ENCODE measurements around the gene NBAS. TPM values are rescaled to one million over a fixed set of nuclear protein-coding genes. Genes with fewer than 3 reads are reported as not detected.
"Not testable (repeated sequence)": the region's sequence is repeated elsewhere in the genome, so short reads cannot be mapped to it uniquely, and the experiment has no call there.

The NBAS gene
- total RNA-seq, 1 donor from 2014 or later: 126 TPM

- H3K9ac ChIP-seq (ENCODE audit: low read depth in 1 of 3, low read length in 3 of 3): no peak overlapping the region
- H3K4me1 ChIP-seq (ENCODE audit: control insufficient read depth in 3 of 3, insufficient read depth in 3 of 3, low read length in 3 of 3): no peaks in the 10 kb centered on the region
- H3K4me3 ChIP-seq (ENCODE audit: low read length in 3 of 3): no peak overlapping the region
- H3K36me3 ChIP-seq (ENCODE audit: control insufficient read depth in 3 of 3, insufficient read depth in 3 of 3, low read length in 3 of 3): peaks cover 13 to 15% (median 14%) of the 10 kb centered on the region in 3 donors
- H3K27ac ChIP-seq (ENCODE audit: low read depth, low read length): no peak overlapping the region
- peaks cover 0 to 3% (median 0%) of the 10 kb centered on the region in 3 donors for H3K9me3 ChIP-seq (ENCODE audit: control insufficient read depth in 3 of 3, low read length in 3 of 3)
- H3K27me3 ChIP-seq (ENCODE audit: control insufficient read depth in 3 of 3, insufficient read depth in 3 of 3, low read length in 3 of 3): no peaks in the 10 kb centered on the region
Observed at GRCh38 chr2:15230599-15231192, 330.4 kb downstream of the NBAS start.

- no peaks in the 10 kb centered on the region for H3K4me1 ChIP-seq (ENCODE audit: control insufficient read depth in 3 of 3, insufficient read depth in 3 of 3, low read length in 3 of 3)
- peaks cover 0 to 11% (median 8%) of the 10 kb centered on the region in 3 donors for H3K36me3 ChIP-seq (ENCODE audit: control insufficient read depth in 3 of 3, insufficient read depth in 3 of 3, low read length in 3 of 3)
- no peak overlapping the region for H3K9ac ChIP-seq (ENCODE audit: low read depth in 1 of 3, low read length in 3 of 3)
- no peaks in the 10 kb centered on the region for H3K27me3 ChIP-seq (ENCODE audit: control insufficient read depth in 3 of 3, insufficient read depth in 3 of 3, low read length in 3 of 3)
- peaks cover 0 to 3% (median 0%) of the 10 kb centered on the region in 3 donors for H3K9me3 ChIP-seq (ENCODE audit: control insufficient read depth in 3 of 3, low read length in 3 of 3)
- no peak overlapping the region for H3K27ac ChIP-seq (ENCODE audit: low read depth, low read length)
- H3K4me3 ChIP-seq (ENCODE audit: low read length in 3 of 3): no peak overlapping the region
Observed at GRCh38 chr2:15226661-15227060, 334.5 kb downstream of the NBAS start.

GRCh38 chr2:15225131-15225530, 336.0 kb downstream of the NBAS start:
- H3K9ac ChIP-seq (ENCODE audit: low read depth in 1 of 3, low read length in 3 of 3): no peak overlapping the region
- H3K27me3 ChIP-seq (ENCODE audit: control insufficient read depth in 3 of 3, insufficient read depth in 3 of 3, low read length in 3 of 3): no peaks in the 10 kb centered on the region
- no peak overlapping the region for H3K4me3 ChIP-seq (ENCODE audit: low read length in 3 of 3)
- peaks cover 0 to 3% (median 0%) of the 10 kb centered on the region in 3 donors for H3K9me3 ChIP-seq (ENCODE audit: control insufficient read depth in 3 of 3, low read length in 3 of 3)
- no peaks in the 10 kb centered on the region for H3K4me1 ChIP-seq (ENCODE audit: control insufficient read depth in 3 of 3, insufficient read depth in 3 of 3, low read length in 3 of 3)
- peaks cover 0 to 6% (median 0%) of the 10 kb centered on the region in 3 donors for H3K36me3 ChIP-seq (ENCODE audit: control insufficient read depth in 3 of 3, insufficient read depth in 3 of 3, low read length in 3 of 3)
- H3K27ac ChIP-seq (ENCODE audit: low read depth, low read length): no peak overlapping the region

DNA sequence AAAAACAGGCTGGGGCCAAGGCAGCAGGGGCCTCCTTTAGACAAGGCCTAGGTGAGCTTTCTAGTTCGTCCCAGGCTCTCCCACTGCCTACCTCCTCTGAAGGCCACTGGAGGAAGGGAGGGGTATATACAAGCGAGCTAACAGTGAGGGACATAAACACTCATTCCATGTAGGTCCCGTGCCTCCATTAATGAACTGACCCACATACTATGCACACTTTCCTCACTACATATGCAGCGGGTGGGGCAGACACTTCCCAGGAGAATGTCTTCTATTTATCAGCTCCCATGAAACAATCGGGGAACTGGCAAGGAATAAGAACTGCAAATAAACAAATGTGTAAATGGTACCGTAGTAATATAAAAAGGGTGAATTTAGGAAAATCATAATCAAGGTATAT, 336.5 kb downstream of the NBAS start:
- no peaks in the 10 kb centered on the region for H3K27me3 ChIP-seq (ENCODE audit: control insufficient read depth in 3 of 3, insufficient read depth in 3 of 3, low read length in 3 of 3)
- H3K4me1 ChIP-seq (ENCODE audit: control insufficient read depth in 3 of 3, insufficient read depth in 3 of 3, low read length in 3 of 3): no peaks in the 10 kb centered on the region
- peaks cover 0 to 6% (median 0%) of the 10 kb centered on the region in 3 donors for H3K36me3 ChIP-seq (ENCODE audit: control insufficient read depth in 3 of 3, insufficient read depth in 3 of 3, low read length in 3 of 3)
- H3K9ac ChIP-seq (ENCODE audit: low read depth in 1 of 3, low read length in 3 of 3): no peak overlapping the region
- H3K9me3 ChIP-seq (ENCODE audit: control insufficient read depth in 3 of 3, low read length in 3 of 3): peaks cover 0 to 3% (median 0%) of the 10 kb centered on the region in 3 donors
- H3K4me3 ChIP-seq (ENCODE audit: low read length in 3 of 3): no peak overlapping the region
- H3K27ac ChIP-seq (ENCODE audit: low read depth, low read length): no peak overlapping the region

DNA sequence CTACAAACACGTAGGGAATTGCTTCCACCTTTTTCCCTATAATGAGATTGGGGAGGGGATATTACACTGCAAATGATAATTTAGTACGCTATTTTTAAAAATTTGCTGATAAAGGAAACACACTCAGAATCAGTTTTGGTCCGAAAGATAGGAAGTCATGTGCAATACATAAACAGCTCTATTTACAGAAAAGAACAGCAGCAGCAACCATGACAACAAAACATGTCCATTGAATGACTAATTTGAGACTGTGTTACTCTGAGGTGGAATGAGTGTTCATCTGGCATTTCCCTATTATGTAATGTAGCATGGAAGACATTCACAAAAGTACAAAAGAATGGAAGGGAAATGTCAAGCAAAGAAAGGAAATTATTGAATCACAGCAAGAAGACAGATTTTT, 337.2 kb downstream of the NBAS start:
- Histone ChIP-seq H3K27me3 (ENCODE audit: control insufficient read depth in 3 of 3, insufficient read depth in 3 of 3, low read length in 3 of 3) (no peaks in the 10 kb centered on the region), H3K27ac (ENCODE audit: low read depth, low read length) (no peak overlapping the region), H3K4me1 (ENCODE audit: control insufficient read depth in 3 of 3, insufficient read depth in 3 of 3, low read length in 3 of 3) (no peaks in the 10 kb centered on the region), H3K9ac (ENCODE audit: low read depth in 1 of 3, low read length in 3 of 3) (no peak overlapping the region), H3K9me3 (ENCODE audit: control insufficient read depth in 3 of 3, low read length in 3 of 3) (peaks cover 0 to 3% (median 0%) of the 10 kb centered on the region in 3 donors), H3K4me3 (ENCODE audit: low read length in 3 of 3) (no peak overlapping the region), H3K36me3 (ENCODE audit: control insufficient read depth in 3 of 3, insufficient read depth in 3 of 3, low read length in 3 of 3) (peaks cover 0 to 6% (median 0%) of the 10 kb centered on the region in 3 donors)

GRCh38 chr2:15222856-15223255, 338.3 kb downstream of the NBAS start:
- H3K36me3 ChIP-seq (ENCODE audit: control insufficient read depth in 3 of 3, insufficient read depth in 3 of 3, low read length in 3 of 3): peaks cover 0 to 7% (median 0%) of the 10 kb centered on the region in 3 donors

GRCh38 chr2:15220603-15221002, 340.5 kb downstream of the NBAS start:
- Histone ChIP-seq H3K4me1 (ENCODE audit: control insufficient read depth in 3 of 3, insufficient read depth in 3 of 3, low read length in 3 of 3) (no peaks in the 10 kb centered on the region), H3K27ac (ENCODE audit: low read depth, low read length) (no peak overlapping the region), H3K36me3 (ENCODE audit: control insufficient read depth in 3 of 3, insufficient read depth in 3 of 3, low read length in 3 of 3) (peaks cover 0 to 10% (median 7%) of the 10 kb centered on the region in 3 donors), H3K27me3 (ENCODE audit: control insufficient read depth in 3 of 3, insufficient read depth in 3 of 3, low read length in 3 of 3) (no peaks in the 10 kb centered on the region), H3K9me3 (ENCODE audit: control insufficient read depth in 3 of 3, low read length in 3 of 3) (no peaks in the 10 kb centered on the region), H3K9ac (ENCODE audit: low read depth in 1 of 3, low read length in 3 of 3) (no peak overlapping the region), H3K4me3 (ENCODE audit: low read length in 3 of 3) (no peak overlapping the region)

More at GRCh38 chr2:15222856-15223255, 338.3 kb downstream of the NBAS start:
- Histone ChIP-seq H3K4me3 (ENCODE audit: low read length in 3 of 3) (no peak overlapping the region), H3K9ac (ENCODE audit: low read depth in 1 of 3, low read length in 3 of 3) (no peak overlapping the region), H3K27ac (ENCODE audit: low read depth, low read length) (no peak overlapping the region), H3K9me3 (ENCODE audit: control insufficient read depth in 3 of 3, low read length in 3 of 3) (peaks cover 0 to 3% (median 0%) of the 10 kb centered on the region in 3 donors), H3K27me3 (ENCODE audit: control insufficient read depth in 3 of 3, insufficient read depth in 3 of 3, low read length in 3 of 3) (no peaks in the 10 kb centered on the region), H3K4me1 (ENCODE audit: control insufficient read depth in 3 of 3, insufficient read depth in 3 of 3, low read length in 3 of 3) (no peaks in the 10 kb centered on the region)

DNA sequence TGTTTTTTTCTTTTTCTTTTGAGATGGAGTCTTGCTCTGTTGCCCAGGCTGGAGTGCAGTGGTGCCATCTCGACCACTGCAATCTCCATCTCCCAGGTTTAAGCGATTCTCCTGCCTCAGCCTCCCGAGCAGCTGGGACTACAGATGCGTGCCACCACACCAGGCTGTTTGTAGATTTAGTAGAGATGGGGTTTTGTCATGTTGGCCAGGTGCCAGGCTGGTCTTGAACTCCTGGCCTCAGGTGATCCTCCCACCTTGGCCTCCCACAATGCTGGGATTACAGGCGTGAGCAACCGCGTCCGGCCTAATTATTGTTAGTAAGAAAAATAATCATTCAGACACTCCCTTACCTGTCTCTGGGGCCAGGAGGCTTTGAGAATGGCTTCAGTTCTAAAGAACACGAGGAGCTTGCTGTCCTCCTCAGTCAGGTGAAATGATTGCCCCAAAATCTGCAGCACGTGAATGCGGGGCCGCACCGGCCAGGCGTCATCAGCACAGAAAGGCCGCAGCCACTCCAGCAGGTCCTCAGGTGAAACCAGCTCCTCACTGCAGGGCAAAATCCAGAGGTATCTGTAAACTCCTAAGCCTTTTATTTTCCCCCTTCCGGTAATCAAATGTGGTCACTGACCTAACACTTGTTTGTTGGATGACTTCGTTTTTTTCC, 342.6 kb downstream of the NBAS start:
- Histone ChIP-seq H3K27me3 (ENCODE audit: control insufficient read depth in 3 of 3, insufficient read depth in 3 of 3, low read length in 3 of 3) (no peaks in the 10 kb centered on the region), H3K9ac (ENCODE audit: low read depth in 1 of 3, low read length in 3 of 3) (no peak overlapping the region), H3K4me3 (ENCODE audit: low read length in 3 of 3) (no peak overlapping the region), H3K36me3 (ENCODE audit: control insufficient read depth in 3 of 3, insufficient read depth in 3 of 3, low read length in 3 of 3) (peaks cover 0 to 8% (median 7%) of the 10 kb centered on the region in 3 donors), H3K27ac (ENCODE audit: low read depth, low read length) (no peak overlapping the region), H3K4me1 (ENCODE audit: control insufficient read depth in 3 of 3, insufficient read depth in 3 of 3, low read length in 3 of 3) (no peaks in the 10 kb centered on the region), H3K9me3 (ENCODE audit: control insufficient read depth in 3 of 3, low read length in 3 of 3) (no peaks in the 10 kb centered on the region)

DNA sequence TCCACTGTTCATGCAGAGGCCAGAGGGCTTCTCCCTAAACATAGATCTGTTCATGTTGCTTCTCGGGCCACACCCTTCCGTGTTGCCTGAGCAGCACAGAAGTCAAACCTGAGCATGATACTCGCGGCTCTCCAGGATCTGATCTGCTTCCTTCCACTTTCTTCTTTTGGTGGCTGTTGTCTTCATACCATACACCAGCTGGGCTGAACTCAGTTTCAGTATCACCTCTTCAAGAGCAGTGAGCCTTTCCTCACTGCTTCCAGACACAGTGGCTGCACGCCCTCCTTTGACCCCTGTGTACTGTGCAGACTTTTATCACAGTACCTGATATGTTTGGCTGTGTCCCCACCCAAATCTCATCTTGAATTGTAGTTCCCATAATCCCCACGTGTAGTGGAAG, 348.9 kb downstream of the NBAS start:
- Histone ChIP-seq H3K9ac (ENCODE audit: low read depth in 1 of 3, low read length in 3 of 3) (no peak overlapping the region), H3K27ac (ENCODE audit: low read depth, low read length) (no peak overlapping the region), H3K4me3 (ENCODE audit: low read length in 3 of 3) (no peak overlapping the region), H3K4me1 (ENCODE audit: control insufficient read depth in 3 of 3, insufficient read depth in 3 of 3, low read length in 3 of 3) (no peaks in the 10 kb centered on the region), H3K9me3 (ENCODE audit: control insufficient read depth in 3 of 3, low read length in 3 of 3) (no peaks in the 10 kb centered on the region), H3K36me3 (ENCODE audit: control insufficient read depth in 3 of 3, insufficient read depth in 3 of 3, low read length in 3 of 3) (peaks cover 0 to 7% (median 0%) of the 10 kb centered on the region in 3 donors), H3K27me3 (ENCODE audit: control insufficient read depth in 3 of 3, insufficient read depth in 3 of 3, low read length in 3 of 3) (no peaks in the 10 kb centered on the region)

DNA sequence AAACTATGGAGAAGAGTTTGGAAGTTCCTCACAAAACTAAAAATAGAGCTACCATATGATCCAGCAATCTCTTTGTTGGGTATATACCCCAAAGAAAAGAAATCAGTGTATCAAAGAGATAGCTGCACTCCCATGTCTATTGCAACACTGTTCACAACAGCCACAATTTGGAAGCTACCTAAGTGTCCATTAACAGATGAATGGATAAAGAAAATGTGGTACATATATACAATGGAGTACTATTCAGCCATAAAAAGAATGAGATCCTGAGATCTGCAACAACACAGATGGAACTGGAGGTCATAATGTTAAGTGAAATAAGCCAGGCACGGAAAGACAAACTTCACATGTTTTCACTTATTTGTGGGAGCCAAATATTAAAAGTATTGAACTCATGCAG, 350.6 kb downstream of the NBAS start:
- not testable (repeated sequence) for H3K27ac ChIP-seq (ENCODE audit: low read depth, low read length); H3K9me3 ChIP-seq (ENCODE audit: control insufficient read depth in 3 of 3, low read length in 3 of 3); H3K36me3 ChIP-seq (ENCODE audit: control insufficient read depth in 3 of 3, insufficient read depth in 3 of 3, low read length in 3 of 3); H3K27me3 ChIP-seq (ENCODE audit: control insufficient read depth in 3 of 3, insufficient read depth in 3 of 3, low read length in 3 of 3); H3K4me3 ChIP-seq (ENCODE audit: low read length in 3 of 3); H3K9ac ChIP-seq (ENCODE audit: low read depth in 1 of 3, low read length in 3 of 3); H3K4me1 ChIP-seq (ENCODE audit: control insufficient read depth in 3 of 3, insufficient read depth in 3 of 3, low read length in 3 of 3)

Measured in skeletal muscle tissue (tissue), 4 donors.